Right kidney (tissue), 1 donor: ENCODE results near the gene ANTKMT.

ENCODE experiments used
- DNase-seq: peaks from one replicate; pipeline ENCODE4 v3.0.0-alpha.2; 2016

The ANTKMT gene

GRCh38 chr16:763369-764183 is 42.6 kb downstream of the ANTKMT start:
- DNase-seq = no peak

- DNase-seq = no peak
These were observed 43.3 kb downstream of the ANTKMT start for GRCh38 chr16:764184-764750.

- no peak for DNase-seq
These were observed 44.0 kb downstream of the ANTKMT start for GRCh38 chr16:764848-765487.

GRCh38 chr16:765488-765865 is 44.5 kb downstream of the ANTKMT start:
- no peak for DNase-seq

GRCh38 chr16:766008-766819 is 45.3 kb downstream of the ANTKMT start:
- DNase-seq = no peak

GRCh38 chr16:766820-767640 is 46.1 kb downstream of the ANTKMT start:
- DNase-seq = no peak

- DNase-seq = no peak
These were observed 46.8 kb downstream of the ANTKMT start for GRCh38 chr16:767743-768235.

- no peak for DNase-seq
These were observed 47.5 kb downstream of the ANTKMT start for GRCh38 chr16:768428-768827.

GRCh38 chr16:769184-769784 is 48.3 kb downstream of the ANTKMT start:
- DNase-seq = no peak

- DNase-seq = no peak
These were observed 49.0 kb downstream of the ANTKMT start for GRCh38 chr16:769934-770333.

- no peak for DNase-seq
These were observed 49.5 kb downstream of the ANTKMT start for GRCh38 chr16:770411-770810.
